Keratinocyte (primary cell): Measurements from ENCODE around the gene ENTREP1.

Source experiments
- CTCF ChIP-seq, 3 experiments: IDR thresholded peaks in 1 of 3; conservative IDR thresholded peaks in 1 of 3; optimal IDR thresholded peaks in 1 of 3; 2 replicates in 2 of 3; 3 replicates in 1 of 3; pipeline versions ENCODE3 to v1.5.1; 2011; ENCODE audit warnings: low read length in 3 of 3, mild to moderate bottlenecking in 3 of 3, moderate library complexity in 2 of 3, control low read depth in 1 of 3, inconsistent platforms in 1 of 3; ENCODE audit not compliant: insufficient read depth in 2 of 3; ENCODE audit errors: extremely low read depth in 1 of 3
- EZH2 ChIP-seq: IDR thresholded peaks from one replicate; pipeline ENCODE4 v1.6.1; 2012; ENCODE audit warnings: inconsistent platforms, mild to moderate bottlenecking, low read length, moderate library complexity

- TF ChIP-seq CTCF (optimal IDR thresholded peaks at IDR 0.05 in 1 of 3, IDR thresholded peaks at IDR 0.05 in 1 of 3, conservative IDR thresholded peaks at IDR 0.05 in 1 of 3; ENCODE audit: extremely low read depth in 1 of 3, insufficient read depth in 2 of 3, low read length in 3 of 3): no peak
- TF ChIP-seq EZH2: no peak
Measured at GRCh38 chr9:69333716-69334115, 8.7 kb downstream of the ENTREP1 start.
